Adrenal gland (tissue), 12 donors: ENCODE data around the gene DCUN1D4. TPM values are rescaled to one million over a fixed set of nuclear protein-coding genes. Genes with fewer than 3 reads are reported as not detected.

Experiments
- DNase-seq, 7 donors: peaks; one replicate each; pipeline ENCODE4 v3.0.0-alpha.2; 2019 to 2020
- H3K27ac ChIP-seq, 5 donors: fragments of 200-600 bp; sonication (generic) in 4 of 5; 1 replicate in 3 of 5; 2 replicates in 2 of 5; pipeline versions ENCODE4 v1.5.1 to v1.8.0; 2016 to 2020; ENCODE audit warnings: mild to moderate bottlenecking in 1 of 5
- H3K27me3 ChIP-seq: fragments of 200-600 bp; 2 replicates; pipeline ENCODE4 v1.8.0; 2021
- H3K36me3 ChIP-seq, 2 donors: fragments of 200-600 bp; replicated peaks in 1 of 2; 1 replicate in 1 of 2; 2 replicates in 1 of 2; pipeline versions ENCODE4 v1.5.1 to v1.8.0; 2018 to 2022
- H3K4me1 ChIP-seq, 2 donors: fragments of 200-600 bp; replicated peaks in 1 of 2; 1 replicate in 1 of 2; 2 replicates in 1 of 2; pipeline versions ENCODE4 v1.5.1 to v1.8.0; 2018 to 2021
- H3K4me3 ChIP-seq, 4 donors: fragments of 200-600 bp; sonication (generic) in 3 of 4; one replicate each; pipeline ENCODE4 v1.5.1; 2016 to 2018
- H3K9me3 ChIP-seq, 3 donors: fragments of 200-600 bp; sonication (generic) in 1 of 3; replicated peaks in 1 of 3; 1 replicate in 2 of 3; 2 replicates in 1 of 3; pipeline versions ENCODE4 v1.5.1 to v1.8.0; 2016 to 2021
- POLR2A ChIP-seq, 2 donors: fragments of 450-650 bp; IDR thresholded peaks; one replicate each; pipeline ENCODE4 v1.6.1; 2017; ENCODE audit warnings: antibody characterized with exemption in 2 of 2, mild to moderate bottlenecking in 2 of 2, moderate library complexity in 1 of 2
- WGBS, 4 donors: extraction: QIAGEN DNeasy Blood & Tissue Kit in 2 of 4; methylation state at CpG; one replicate each; pipeline versions ENCODE4 v1.1.5 to v1.1.7; 2013 to 2017; 5-methylcytosine and 5-hydroxymethylcytosine counted together
- intact Hi-C, 2 donors: fragments of 100-400 bp; cut with DNase I; formaldehyde crosslinking; loops; one replicate each; pipeline versions ENCODE4 v1.14.1 to v1.15.0; 2022 to 2023
- polyA plus RNA-seq, 3 donors: library from polyadenylated mRNA; stranded (reverse); fragments of 200-250 nt in 2 of 3; fragments of 350-450 nt in 1 of 3; fragmentation: Illumina TruSeq in 1 of 3; extraction: RNeasy Lipid Tissue Mini Kit (QIAGEN cat#74804) in 1 of 3; gene quantifications; one replicate each; pipeline ENCODE4 v1.2.3, GENCODE V29; 2013 to 2014
- total RNA-seq, 9 donors: library from RNA; depleted of rRNA in 4 of 9; stranded (reverse); fragments of >200 nt in 4 of 9; fragments of 120-200 nt in 1 of 9; fragmentation: NEBNext Ultra II Directional in 1 of 9; extraction: Animal tissue kit (Norgen Biotek cat#: 25700) in 1 of 9; gene quantifications; one replicate each; pipeline versions ENCODE4 v1.1.0 to v1.2.4, GENCODE V29; 2013 to 2023
- TF ChIP-seq, protein P1 (sequence below), 6 experiments: fragments of 450-650 bp in 4 of 6; fragments of 200-600 bp in 2 of 6; sonication (generic) in 1 of 6; IDR thresholded peaks; 1 replicate in 5 of 6; 2 replicates in 1 of 6; pipeline versions ENCODE4 v1.5.1 to v1.8.0; 2016 to 2021; ENCODE audit warnings: antibody characterized with exemption in 6 of 6, mild to moderate bottlenecking in 2 of 6, moderate library complexity in 1 of 6
- donor health status: healthy with polysubstance abuse.
- donor health status: Bipolar disorder and iron deficiency.
- donor health status: DM: yes; HTN: yes; CAD: no.
- donor health status: DM: no; HTN: no; CAD: no.
- donor health status: DM: no; HTN: no; CAD: no.
- donor health status: DM: yes; HTN: yes; CAD: no.

DCUN1D4 gene
- total and polyA plus RNA-seq, 12 donors: 25.0 to 86.2 (median 46.9) TPM

GRCh38 chr4:51865717-51866116, 22.8 kb downstream of the DCUN1D4 start:
- H3K27ac ChIP-seq: no peak overlapping the region
- H3K36me3 ChIP-seq: peaks cover 0 to 36% of the 10 kb centered on the region in 2 donors
- no peak overlapping the region for H3K4me3 ChIP-seq
- no peaks in the 10 kb centered on the region for H3K27me3 ChIP-seq
- H3K9me3 ChIP-seq: no peaks in the 10 kb centered on the region
- 95 to 100% (median 100%) methylated on average over 1 of the region's 1 CpG for WGBS, 4 donors
- no peak for DNase-seq
- intact Hi-C loops: no loop called here
- H3K4me1 ChIP-seq: no peaks in the 10 kb centered on the region
- TF ChIP-seq, protein P1, sequence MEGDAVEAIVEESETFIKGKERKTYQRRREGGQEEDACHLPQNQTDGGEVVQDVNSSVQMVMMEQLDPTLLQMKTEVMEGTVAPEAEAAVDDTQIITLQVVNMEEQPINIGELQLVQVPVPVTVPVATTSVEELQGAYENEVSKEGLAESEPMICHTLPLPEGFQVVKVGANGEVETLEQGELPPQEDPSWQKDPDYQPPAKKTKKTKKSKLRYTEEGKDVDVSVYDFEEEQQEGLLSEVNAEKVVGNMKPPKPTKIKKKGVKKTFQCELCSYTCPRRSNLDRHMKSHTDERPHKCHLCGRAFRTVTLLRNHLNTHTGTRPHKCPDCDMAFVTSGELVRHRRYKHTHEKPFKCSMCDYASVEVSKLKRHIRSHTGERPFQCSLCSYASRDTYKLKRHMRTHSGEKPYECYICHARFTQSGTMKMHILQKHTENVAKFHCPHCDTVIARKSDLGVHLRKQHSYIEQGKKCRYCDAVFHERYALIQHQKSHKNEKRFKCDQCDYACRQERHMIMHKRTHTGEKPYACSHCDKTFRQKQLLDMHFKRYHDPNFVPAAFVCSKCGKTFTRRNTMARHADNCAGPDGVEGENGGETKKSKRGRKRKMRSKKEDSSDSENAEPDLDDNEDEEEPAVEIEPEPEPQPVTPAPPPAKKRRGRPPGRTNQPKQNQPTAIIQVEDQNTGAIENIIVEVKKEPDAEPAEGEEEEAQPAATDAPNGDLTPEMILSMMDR (IDR thresholded peaks at IDR 0.05): no peak
- no peak for TF ChIP-seq POLR2A (IDR thresholded peaks at IDR 0.05)

DNA sequence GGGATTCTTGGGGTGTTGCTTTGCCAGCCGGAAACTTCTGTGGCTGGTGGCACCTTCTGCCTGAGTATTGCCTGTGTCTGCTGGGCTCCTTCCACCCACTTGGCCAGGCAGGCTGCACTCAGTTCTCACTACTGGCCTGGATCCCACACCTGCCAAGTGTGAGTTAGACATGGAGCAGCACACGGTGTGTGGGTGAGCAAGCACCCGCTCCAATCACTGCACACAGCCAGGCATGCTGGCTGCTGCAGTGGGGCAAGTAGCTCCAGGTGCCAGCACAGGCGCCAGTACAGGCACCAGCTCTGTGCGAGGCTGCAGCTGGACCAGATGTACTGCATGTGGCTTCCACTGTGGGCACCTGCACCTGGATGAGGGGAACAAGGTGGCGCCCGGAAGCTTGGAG, 23.9 kb downstream of the DCUN1D4 start:
- no peak for DNase-seq
- Histone ChIP-seq H3K4me1 (no peaks in the 10 kb centered on the region), H3K27me3 (no peaks in the 10 kb centered on the region), H3K4me3 (no peak overlapping the region), H3K36me3 (peaks cover 0 to 36% of the 10 kb centered on the region in 2 donors), H3K27ac (no peak overlapping the region), H3K9me3 (no peaks in the 10 kb centered on the region)
- intact Hi-C loops: no loop called here
- no peak for TF ChIP-seq POLR2A (IDR thresholded peaks at IDR 0.05)
- TF ChIP-seq, protein P1 (IDR thresholded peaks at IDR 0.05): no peak
- 94 to 100% (median 97%) methylated on average over 1 to 7 of the region's 7 CpGs for WGBS, 4 donors

GRCh38 chr4:51867689-51868448, 24.9 kb downstream of the DCUN1D4 start:
- intact Hi-C loops: no loop called here
- WGBS, 4 donors: 91 to 97% (median 96%) methylated on average over 5 to 16 of the region's 16 CpGs
- H3K9me3 ChIP-seq: no peaks in the 10 kb centered on the region
- TF ChIP-seq, protein P1 (IDR thresholded peaks at IDR 0.05): no peak
- TF ChIP-seq POLR2A (IDR thresholded peaks at IDR 0.05): no peak
- no peak overlapping the region for H3K4me3 ChIP-seq
- H3K27ac ChIP-seq: no peak overlapping the region
- H3K36me3 ChIP-seq: peaks cover 0 to 42% of the 10 kb centered on the region in 2 donors
- no peak for DNase-seq
- H3K4me1 ChIP-seq: no peaks in the 10 kb centered on the region
- H3K27me3 ChIP-seq: no peaks in the 10 kb centered on the region

DNA sequence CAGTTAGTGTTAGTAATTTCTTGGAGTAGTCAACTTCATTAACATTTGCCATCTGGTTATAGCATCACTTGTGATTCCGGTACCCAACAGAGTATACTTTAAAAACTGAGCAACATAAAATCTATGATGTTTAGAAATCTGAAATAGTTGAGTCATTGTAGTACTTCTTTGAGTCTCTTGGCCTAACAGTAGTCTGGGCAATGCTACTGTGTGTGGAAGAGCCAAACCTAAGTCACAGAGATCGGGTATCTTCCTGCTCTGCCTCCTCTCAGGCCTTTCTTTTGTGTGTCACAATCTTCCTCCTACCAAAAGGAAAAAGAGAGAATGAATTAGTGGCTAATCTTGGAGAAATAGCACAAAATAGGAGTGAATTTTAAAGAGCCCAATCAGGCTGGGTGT, 25.5 kb downstream of the DCUN1D4 start:
- intact Hi-C loops: no loop called here
- TF ChIP-seq, protein P1 (IDR thresholded peaks at IDR 0.05): no peak
- no peak for TF ChIP-seq POLR2A (IDR thresholded peaks at IDR 0.05)
- WGBS, 4 donors: 94 to 100% (median 97%) methylated on average over 2 of the region's 2 CpGs
- H3K27me3 ChIP-seq: no peaks in the 10 kb centered on the region
- no peaks in the 10 kb centered on the region for H3K4me1 ChIP-seq
- no peak for DNase-seq
- H3K27ac ChIP-seq: no peak overlapping the region
- peaks cover 0 to 48% of the 10 kb centered on the region in 2 donors for H3K36me3 ChIP-seq
- H3K9me3 ChIP-seq: no peaks in the 10 kb centered on the region
- H3K4me3 ChIP-seq: no peak overlapping the region
